ENCODE measurements around the gene PSMC3IP.

The PSMC3IP gene

DNA sequence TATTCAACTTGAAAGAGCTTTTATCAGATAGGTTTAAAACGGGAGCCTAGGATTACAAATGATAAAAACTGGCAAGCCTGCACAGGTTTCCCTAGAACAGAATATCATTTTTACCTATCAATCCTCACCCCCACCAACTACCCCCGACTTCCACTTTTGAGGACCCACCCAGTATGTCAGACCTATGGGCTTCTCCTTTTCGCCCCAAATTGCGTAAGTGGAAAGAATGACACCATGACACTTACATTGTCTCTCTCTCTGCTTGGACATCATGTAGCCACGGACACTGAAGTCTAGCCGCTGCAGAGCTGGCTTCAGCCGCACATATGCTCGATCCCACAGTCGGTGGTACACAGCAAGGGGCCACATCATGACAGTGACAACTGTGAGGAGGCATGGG lies 7.4 kb upstream of the PSMC3IP start:
- no peak for DNase-seq

DNA sequence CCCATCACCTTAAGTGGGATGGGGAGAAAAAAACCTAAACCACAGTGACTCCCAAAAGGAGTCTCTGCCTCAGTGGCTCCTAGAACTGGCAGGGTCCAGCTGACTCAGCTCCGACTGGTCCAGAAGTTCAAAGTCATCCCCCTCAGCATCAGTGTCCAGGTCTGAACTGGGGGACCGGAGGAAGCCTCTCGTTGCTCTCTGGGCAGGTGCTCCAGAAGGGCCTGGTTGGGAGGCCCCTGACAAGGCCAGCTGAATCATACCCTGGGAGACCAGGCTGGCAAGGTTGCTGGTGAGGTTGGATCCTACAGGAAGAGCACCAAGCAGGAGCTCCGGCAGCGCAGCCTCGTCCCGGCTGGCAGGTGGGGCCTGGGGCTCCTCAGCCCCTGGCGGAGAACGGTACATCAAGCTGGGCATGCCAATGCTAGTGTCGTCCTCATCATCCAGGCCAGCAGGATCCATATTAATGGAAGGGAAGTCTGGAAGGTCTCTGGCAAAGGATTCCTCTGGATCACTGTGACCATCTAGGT lies 4.3 kb upstream of the PSMC3IP start:
- no peak for DNase-seq

DNA sequence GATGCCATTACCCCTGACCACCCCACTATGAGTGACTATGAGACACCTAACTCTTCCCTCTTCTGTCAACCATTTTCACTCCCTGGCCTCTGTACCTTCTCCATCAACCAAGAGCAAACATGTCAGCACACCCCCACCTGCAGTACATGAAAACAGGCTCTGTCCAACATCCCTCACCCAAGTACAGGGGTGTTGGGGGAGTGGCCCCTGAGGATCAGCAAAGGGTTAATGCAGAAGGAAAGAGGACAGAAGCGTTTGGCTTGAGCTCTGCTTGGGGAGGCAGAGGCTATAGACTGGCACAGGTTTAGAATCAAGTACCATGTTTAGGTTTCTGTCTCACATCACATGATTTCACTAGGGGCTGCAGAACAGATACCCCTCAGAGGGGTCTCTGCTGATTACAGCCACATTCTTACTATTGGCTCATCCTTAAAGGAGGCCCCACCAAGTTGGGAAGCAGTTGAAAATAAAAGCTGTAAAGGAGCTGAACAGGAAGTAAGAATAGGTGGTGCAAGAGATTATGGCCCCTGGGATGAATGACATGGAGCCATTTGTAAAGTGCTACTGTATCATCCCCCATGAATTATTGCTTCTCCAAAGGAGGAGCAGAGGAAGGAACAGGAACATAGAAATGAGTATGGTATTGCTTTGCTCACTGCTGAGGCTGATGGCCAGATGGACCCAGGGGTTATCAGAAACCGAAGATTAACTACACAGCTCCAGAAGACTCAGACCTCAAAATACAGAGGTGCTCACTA lies 2.4 kb upstream of the PSMC3IP start:
- DNase-seq, result no peak

DNA sequence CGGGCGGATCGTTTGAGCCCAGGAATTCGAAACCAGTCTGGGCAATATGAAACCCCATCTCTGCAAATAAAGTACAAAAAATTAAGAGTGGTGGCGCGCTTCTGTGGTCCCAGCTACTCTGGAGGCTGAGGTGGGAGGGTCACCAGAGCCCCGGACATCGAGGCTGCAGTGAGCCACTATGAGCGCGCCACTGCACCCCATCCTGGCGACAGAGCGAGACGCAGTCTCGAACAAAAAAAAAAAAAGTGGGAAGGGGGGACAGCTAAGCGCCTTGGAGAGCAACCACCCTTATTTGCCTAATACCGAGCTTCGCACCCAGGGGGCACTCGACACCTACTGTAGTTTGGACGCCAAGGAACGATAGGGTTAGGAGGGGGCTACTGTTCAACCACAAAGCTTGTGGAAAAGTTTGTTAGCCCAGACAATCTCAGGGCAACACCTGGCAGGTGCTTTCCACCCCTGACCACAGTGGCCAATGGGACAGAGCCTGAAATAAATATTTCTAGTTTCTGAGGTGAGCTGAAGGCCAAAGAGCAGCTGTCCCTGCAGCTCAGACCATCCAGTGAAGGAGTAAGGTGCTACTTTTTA lies 847 bp upstream of the PSMC3IP start:
- DNase-seq, result peak; percentile 34 to 54

DNA sequence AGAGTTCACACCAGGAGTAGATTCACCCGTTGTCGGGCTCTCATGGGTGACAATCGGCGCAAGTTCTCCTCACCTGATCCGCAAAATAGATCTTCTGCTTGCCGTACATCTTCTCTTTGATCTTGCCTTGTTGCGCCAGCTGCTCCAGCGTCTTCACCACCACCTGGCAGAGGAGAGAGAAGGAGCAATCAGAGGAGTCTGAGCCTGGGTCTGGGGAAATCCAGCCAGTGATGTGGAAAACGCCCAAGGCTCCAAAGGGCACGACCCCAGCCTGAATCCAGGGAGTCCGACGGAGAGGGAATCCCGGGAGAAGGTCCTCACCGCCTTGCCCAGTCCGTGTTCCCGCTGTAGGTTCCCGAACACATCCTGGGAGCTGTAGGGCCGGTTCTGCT lies 393 bp downstream of the PSMC3IP start:
- no peak for DNase-seq

DNA sequence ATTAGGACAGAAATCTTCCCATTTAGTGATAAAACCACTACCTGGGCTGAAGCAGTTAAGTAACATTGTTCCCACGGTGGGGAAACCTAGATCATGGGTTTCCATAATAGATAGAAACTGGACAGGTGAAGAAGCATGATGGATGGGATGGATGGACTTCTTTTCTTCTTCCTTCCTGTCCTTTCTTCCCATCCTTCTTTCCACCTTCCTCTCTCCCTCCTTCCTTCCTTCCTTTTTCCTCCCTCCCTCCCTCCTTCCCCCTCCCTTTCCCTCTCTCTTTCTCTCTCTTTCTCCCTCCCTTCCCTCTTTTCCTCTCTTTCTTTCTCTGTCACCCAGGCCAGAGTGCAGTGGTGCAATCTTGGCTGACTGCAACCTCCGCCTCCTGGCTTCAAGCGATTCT lies 3.1 kb downstream of the PSMC3IP start:
- DNase-seq, result no peak

DNA sequence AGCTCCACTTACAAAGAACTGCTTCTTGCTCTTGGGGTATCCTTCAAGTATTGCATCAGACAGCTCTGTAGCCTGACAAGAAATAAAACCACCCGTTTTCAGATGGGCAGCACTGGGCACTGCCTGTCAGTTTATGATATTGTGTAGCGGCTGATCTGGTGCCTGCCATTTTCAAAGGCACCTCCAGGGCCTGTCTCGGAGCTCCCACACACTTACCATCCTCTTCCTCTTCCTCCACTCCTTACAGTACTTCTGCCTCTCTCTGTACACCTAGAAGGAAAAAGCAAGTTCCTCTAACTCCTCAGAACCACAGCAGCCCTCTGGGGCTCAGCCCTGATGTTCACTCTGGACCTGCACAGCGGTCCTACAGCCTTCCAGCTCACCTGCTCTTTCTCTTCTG lies 4.4 kb downstream of the PSMC3IP start:
- no peak for DNase-seq

DNA sequence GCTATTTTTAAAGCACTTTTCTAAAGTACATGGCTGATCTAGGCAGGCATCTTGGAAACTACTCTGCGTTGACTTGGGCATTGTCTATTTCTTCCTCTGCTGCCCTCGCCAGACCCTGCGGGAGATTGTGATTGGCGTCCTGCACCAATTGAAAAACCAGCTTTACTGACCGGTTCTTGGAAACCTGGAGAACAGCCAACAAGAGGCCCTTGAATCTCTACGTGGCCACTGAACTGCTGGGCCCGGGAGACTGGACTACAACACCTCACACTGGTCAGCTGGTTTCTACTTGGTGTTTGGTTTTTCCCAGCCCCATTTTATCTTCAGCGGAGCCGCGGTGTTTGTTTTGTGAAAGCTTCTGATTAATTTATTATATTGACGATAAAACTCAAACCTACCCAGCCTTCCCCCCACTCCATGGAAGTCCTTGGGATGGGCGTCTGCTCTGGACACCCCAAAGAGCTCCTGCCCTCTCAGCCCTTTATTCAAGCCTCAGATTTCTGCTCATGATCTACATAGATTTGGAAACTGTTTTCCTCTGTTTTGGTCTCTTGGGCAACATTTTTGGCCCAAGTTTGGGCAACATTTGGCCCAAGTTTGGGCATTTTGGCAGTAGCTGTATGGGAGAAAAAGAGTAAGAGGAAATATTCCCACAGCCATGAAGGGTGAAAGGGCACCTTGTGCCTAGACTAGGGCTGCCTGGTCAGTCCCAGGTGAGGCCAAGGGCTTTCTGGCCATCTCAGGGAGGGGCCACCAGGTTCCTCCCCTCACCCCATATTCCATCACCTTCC lies 5.9 kb downstream of the PSMC3IP start:
- DNase-seq, result no peak

DNA sequence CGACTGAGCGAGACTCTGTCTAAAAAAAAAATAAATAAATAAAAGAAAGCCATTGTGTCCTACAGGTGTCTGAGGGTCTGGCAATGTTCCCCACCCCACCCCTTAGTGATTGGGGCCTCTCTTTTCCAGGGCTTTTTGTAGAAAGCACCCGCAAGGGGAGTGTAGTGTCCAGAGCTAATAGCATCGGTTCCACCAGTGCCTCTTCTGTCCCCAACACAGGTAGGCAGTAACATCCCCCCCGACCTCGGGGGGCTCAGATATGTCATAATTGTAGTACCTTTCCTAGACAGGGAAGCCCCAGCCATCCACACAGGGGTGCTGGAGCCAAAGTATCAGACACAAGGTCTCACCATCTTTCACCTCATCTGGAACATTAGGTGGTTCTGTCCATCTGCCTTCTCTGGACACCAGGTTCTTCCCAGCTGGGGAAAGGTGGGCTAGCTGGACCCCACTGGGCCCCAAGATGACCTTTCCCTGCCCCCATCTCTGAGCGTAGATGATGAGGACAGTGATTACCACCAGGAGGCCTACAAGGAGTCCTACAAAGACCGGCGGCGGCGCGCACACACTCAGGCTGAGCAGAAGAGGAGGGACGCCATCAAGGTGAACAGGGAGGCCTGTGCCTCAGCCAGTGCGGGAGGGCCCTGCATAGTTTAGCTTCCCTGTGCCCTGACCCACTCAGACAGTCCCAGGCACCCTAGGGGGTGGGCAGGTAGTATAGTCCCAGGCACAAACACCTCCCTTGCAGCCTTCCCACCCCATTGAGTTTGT lies 9.0 kb downstream of the PSMC3IP start:
- no peak for DNase-seq

DNA sequence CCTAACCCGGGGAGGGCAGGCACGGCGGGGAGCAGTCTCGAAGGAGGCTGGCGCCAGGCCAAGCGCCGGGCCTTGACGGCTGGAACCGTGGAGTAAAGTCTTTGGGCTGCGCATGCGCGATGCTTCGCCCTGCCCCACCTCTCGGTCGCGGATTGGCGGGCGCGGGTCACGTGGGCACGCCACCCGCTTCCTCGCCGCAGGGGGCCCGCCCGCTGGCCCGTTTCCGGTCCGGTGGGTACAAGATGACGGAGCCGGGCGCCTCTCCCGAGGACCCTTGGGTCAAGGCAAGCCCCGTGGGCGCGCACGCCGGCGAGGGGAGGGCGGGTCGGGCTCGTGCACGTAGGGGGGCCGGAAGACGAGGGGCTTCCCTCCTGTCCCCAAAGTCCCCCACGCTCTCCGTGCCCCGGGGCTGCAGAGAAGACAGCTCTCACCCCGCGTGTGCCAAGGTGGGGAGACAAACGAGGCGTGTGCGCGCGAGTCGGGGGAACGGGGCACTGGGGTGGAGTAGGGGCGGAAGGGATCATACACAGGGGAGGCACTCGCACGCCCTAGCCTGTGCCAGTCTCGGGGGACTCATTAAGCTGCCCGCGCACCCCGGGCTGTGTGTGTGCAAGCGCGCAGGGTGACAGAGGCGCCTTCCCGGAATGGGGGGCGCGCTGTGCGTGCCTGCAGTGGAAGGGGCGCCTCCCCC lies 10.5 kb downstream of the PSMC3IP start, which contains the start of gene MLX:
Gene MLX (plus strand): TSS at position 218 of the 691 bp plus-strand sequence. CDS start 25 bp downstream, at position 243.
- DNase-seq, result peak; percentile 88 to 91

DNA sequence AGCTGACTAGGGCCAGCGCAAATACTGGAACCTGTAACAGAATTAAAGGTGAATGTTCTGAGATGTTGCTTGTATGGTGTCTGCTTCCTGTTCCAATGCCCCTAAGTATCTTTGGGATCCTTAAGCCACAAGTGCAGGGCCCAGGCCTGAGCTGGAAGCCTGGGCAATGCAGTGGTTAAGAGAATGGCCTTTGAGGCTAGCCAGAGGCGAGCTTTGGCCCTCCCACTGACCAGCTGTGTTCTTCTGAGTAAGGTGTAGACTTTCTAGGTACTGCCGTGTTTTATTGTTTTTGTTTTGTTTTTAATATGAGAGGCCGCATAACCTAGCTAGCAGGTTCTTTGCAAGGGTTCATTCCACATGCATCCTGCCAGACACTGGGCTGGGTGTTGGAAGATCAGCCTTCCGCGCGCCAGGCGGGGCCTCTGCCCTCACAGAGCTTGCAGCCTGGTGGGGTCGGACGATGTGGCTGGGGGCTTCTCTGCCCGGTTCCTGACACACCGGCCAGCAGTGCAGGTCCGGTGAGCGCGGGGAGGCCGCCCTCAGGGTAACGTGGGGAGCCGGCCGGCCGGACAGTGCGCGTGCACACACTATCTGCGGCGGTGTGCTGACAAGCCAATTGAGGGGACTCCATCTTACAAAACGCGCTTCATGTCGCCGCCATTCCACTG lies 11.2 kb downstream of the PSMC3IP start:
- DNase-seq, result no peak

DNA sequence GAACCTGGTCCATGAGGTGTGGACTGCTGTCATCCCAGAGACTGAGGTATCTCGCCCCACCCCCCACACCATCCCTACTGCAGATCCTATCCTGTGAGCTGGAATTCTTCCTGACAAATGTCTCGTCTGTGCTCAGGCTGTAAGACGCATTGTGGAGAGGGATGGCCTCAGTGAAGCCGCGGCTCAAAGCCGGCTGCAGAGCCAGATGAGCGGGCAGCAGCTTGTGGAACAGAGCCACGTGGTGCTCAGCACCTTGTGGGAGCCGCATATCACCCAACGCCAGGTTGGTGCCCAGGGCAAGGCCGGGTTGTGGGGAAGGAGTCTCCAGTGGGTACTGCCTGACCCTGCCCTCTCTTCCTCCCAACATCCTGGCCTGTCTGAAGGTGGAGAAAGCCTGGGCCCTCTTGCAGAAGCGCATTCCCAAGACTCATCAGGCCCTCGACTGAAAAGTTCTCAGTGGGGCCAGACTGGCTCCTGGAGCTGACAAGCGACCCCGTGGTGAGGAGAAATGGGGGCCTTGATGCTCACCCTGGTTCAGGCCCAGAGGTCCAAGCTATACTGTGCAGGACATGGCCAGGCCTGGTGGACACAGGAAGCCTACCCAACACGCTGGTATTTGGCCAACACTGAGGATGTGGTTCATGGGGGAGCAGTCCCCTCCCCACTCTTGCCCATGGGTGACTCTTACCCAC lies 11.9 kb downstream of the PSMC3IP start:
- DNase-seq, result no peak

DNA sequence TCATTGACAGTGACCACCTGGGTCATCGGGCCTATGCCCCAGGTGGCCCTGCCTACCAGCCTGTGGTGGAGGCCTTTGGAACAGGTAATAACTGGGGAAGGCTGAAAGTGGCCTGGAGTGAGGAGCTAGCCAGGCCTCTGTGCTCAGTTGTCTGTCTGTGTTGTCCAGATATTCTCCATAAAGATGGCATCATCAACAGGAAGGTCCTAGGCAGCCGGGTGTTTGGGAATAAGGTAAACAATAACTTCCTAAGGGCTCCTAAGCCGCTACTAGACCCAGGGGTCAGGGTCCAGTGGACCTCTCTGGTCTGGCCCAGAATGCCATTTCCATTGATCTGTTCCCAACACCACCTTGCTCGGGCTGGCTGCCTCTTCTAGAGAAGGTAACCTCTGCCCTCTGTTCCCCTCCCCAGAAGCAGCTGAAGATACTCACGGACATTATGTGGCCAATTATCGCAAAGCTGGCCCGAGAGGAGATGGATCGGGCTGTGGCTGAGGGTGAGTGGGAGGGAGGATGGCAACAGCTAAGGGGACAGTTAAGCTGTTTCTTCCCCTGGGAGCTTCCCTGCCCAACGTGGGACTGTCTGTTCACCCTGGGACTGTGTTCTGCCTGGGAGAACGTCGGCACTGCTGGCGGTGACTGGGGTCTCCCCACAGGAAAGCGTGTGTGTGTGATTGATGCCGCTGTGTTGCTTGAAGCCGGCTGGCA lies 12.6 kb downstream of the PSMC3IP start:
- no peak for DNase-seq

DNA sequence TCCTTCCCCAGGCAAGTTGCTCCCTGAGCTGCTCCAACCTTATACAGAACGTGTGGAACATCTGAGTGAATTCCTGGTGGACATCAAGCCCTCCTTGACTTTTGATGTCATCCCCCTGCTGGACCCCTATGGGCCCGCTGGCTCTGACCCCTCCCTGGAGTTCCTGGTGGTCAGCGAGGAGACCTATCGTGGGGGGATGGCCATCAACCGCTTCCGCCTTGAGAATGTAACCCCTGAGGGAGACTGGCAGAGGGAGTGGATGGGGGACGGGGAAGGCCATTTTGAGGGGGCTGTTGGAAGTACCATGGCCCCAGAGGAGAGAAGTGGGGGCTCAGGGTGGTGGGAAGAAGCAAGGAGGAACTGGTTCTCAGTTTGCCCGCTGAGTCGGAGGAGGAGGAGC lies 13.6 kb downstream of the PSMC3IP start:
- DNase-seq, result no peak

DNA sequence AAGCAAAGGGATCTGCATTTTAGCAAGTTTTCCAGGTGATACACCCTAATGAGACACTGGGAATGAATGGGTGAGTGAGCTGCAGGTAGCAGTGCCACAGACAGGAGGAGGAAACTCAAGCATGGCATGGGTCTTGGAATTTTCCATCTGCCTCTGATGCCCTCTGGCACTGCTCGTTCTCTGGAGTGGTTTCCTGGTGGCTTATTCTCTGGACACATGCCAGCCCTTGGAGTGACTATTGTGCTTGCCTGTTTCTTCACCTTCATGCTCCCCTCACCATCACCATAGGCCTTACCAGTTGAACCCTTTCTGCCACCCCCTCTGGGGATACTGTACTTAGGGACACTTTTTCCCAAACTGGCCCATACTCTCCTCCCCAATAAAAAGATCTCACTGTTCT lies 14.0 kb downstream of the PSMC3IP start:
- DNase-seq, result no peak

DNA sequence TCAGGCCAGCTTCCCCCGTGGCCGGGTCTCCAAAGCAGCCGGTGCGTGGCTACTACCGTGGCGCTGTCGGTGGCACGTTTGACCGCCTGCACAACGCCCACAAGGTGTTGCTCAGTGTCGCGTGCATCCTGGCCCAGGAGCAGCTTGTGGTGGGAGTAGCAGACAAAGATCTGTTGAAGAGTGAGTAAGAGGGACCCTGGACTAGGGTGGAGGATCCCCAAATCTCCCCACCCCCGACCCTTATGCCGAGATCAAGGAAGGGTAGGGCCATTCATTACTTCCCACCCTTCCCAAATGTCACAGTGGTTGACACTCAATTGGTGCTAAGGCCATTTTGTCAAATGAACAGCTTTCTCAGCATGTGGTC lies 14.4 kb downstream of the PSMC3IP start:
- no peak for DNase-seq

DNA sequence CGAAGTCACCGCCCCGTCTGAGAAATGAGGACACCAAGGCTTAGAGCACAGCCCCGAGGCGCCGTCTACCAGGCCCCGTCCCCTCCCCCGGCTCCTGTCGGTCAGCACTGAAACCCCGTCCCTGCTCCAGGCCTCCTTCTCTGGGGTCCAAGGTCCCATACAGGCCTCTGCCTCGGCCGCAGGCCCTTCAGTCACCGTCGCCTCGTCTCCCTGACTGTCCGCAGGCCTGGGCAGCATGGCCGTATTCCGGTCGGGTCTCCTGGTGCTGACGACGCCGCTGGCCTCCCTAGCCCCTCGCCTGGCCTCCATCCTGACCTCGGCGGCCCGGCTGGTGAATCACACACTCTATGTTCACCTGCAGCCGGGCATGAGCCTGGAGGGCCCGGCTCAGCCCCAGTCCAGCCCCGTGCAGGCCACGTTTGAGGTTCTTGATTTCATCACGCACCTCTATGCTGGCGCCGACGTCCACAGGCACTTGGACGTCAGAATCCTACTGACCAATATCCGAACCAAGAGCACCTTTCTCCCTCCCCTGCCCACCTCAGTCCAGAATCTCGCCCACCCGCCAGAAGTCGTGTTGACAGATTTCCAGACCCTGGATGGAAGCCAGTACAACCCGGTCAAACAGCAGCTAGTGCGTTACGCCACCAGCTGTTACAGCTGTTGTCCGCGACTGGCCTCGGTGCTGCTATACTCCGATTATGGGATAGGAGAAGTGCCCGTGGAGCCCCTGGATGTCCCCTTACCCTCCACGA lies 15.0 kb downstream of the PSMC3IP start:
- no peak for DNase-seq

DNA sequence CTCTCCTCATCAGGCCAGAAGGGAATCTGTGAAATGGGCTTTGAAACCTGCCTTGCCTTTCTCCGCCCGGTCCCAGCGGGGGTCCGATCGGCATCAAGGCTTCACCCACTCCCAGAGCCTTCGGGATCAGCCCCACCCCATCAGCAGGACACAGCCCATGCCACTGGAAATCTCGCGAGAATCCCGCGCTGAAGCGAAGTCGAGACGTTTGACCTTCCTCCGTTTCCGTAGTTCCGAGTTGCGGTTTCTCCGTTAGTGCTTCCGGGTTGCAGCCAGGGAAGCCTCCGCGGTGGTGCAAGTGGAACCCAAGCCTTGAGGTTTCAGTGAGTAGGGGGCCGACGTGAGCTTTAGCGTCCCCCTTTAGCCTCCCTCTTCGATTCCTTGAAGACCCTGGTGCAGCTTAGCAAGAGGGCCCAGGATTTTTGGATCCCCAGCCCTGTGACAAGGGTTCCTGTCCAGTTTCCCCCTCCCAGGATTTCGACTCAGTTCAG lies 15.6 kb downstream of the PSMC3IP start, which contains the start of gene COASY:
Gene COASY (plus strand): TSS at position 252 of the 491 bp plus-strand sequence. CDS start 475 bp downstream, outside the sequence.
- DNase-seq, result peak; percentile 85 to 94

DNA sequence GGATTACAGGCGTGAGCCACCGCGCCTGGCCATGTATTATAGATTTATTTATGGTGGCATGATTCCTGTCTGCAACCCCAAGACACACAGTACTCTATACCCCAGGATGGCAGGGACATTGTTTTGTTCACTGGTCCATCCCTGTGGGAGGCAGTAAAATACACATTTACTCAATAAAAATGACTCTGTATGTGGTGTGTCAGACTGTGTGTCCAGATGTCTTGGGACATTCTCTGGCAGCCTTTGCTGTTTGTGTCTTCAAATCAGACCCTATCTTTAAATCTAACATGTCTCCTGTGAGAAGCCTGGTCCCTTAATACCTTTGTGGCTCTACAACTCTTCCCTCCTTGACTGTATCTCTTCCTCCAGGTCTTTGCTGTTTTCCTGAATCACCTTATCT lies 17.3 kb downstream of the PSMC3IP start:
- no peak for DNase-seq

All from NCI-H187 (cell line).